OCI-LY7 (cell line): ENCODE results near the gene RNF213. TPM values are rescaled to one million over a fixed set of nuclear protein-coding genes. Genes with fewer than 3 reads are reported as not detected.

Experiments used
- BruUV-seq: library from RNA; stranded (reverse); fragments of 400-500 nt; replicated peaks from 2 replicates; lab custom pipeline; 2021; lab: Mats Ljungman, UMichigan
- CTCF ChIA-PET: fragments of 300-600 bp; sonication (Branson Sonifier 250); formaldehyde crosslinking; loops from one replicate; lab custom pipeline; 2022; ENCODE audit warnings: antibody characterized with exemption; ENCODE audit not compliant: unreplicated experiment; lab: Charles Lee
- POLR2A ChIA-PET: fragments of 300-600 bp; sonication (Branson Sonifier 250); formaldehyde crosslinking; loops from one replicate; lab custom pipeline; 2022; ENCODE audit warnings: antibody characterized with exemption; lab: Charles Lee
- DNase-seq: peaks from one replicate; pipeline ENCODE4 v3.0.0-alpha.2; 2015; ENCODE audit warnings: low spot score
- H2AFZ ChIP-seq: fragments of 200-600 bp; sonication (generic), shearing (Covaris generic); 2 replicates; pipeline ENCODE4 v1.6.1; 2014; ENCODE audit warnings: mild to moderate bottlenecking, antibody characterized with exemption, low read length, moderate library complexity
- H3K27ac ChIP-seq: fragments of 200-600 bp; sonication (generic); 2 replicates; pipeline ENCODE4 v1.5.1; 2014; ENCODE audit warnings: mixed run types, low read depth, mild to moderate bottlenecking, moderate library complexity, low read length, inconsistent platforms; ENCODE audit not compliant: poor library complexity, severe bottlenecking
- H3K36me3 ChIP-seq: fragments of 200-600 bp; sonication (generic); 2 replicates; pipeline ENCODE4 v1.6.1; 2014; ENCODE audit warnings: mild to moderate bottlenecking, antibody characterized with exemption, low read length, moderate library complexity, mixed read lengths; ENCODE audit not compliant: insufficient read depth
- H3K4me1 ChIP-seq: fragments of 200-600 bp; sonication (generic); 2 replicates; pipeline ENCODE4 v1.5.1; 2014; ENCODE audit warnings: mild to moderate bottlenecking, low read length; ENCODE audit not compliant: insufficient read depth, poor library complexity, severe bottlenecking
- H3K4me2 ChIP-seq: fragments of 200-600 bp; sonication (generic); 2 replicates; pipeline ENCODE4 v1.6.1; 2014; ENCODE audit warnings: mild to moderate bottlenecking, low read length
- H3K4me3 ChIP-seq: fragments of 200-600 bp; sonication (generic); 2 replicates; pipeline ENCODE4 v1.5.1; 2014; ENCODE audit warnings: mild to moderate bottlenecking, low read depth, low read length; ENCODE audit not compliant: poor library complexity, severe bottlenecking
- H3K79me2 ChIP-seq: fragments of 200-600 bp; sonication (generic); 2 replicates; pipeline ENCODE4 v1.6.1; 2016; ENCODE audit warnings: low read depth, mild to moderate bottlenecking, low read length, moderate library complexity, mixed read lengths; ENCODE audit not compliant: insufficient read depth
- H3K9me2 ChIP-seq: fragments of 200-600 bp; sonication (generic); 2 replicates; pipeline ENCODE4 v1.6.1; 2016; ENCODE audit warnings: mild to moderate bottlenecking, low read length, mixed read lengths; ENCODE audit not compliant: insufficient read depth
- H3K9me3 ChIP-seq: fragments of 200-600 bp; sonication (generic); 2 replicates; pipeline ENCODE4 v1.6.1; 2014; ENCODE audit warnings: mild to moderate bottlenecking, mixed run types, low read length, mixed read lengths
- H4K20me1 ChIP-seq: fragments of 200-600 bp; sonication (generic); 2 replicates; pipeline ENCODE4 v1.6.1; 2014; ENCODE audit warnings: mild to moderate bottlenecking, antibody characterized with exemption, low read length, moderate library complexity, mixed read lengths; ENCODE audit not compliant: insufficient read depth
- EZH2phosphoT487 ChIP-seq: fragments of 200-600 bp; sonication (generic); IDR thresholded peaks from 2 replicates; pipeline ENCODE4 v1.6.1; 2018; ENCODE audit warnings: low read depth, borderline replicate concordance, mild to moderate bottlenecking, mixed run types, antibody characterized with exemption, low read length, moderate library complexity, mixed read lengths
- intact Hi-C: fragments of 100-400 bp; cut with micrococcal nuclease; formaldehyde crosslinking; loops from one replicate; pipeline ENCODE4 v1.10.0; 2022; ENCODE audit not compliant: unreplicated experiment
- total RNA-seq, 2 experiments: library from RNA; depleted of rRNA in 1 of 2; stranded (reverse); fragments of >200 nt in 1 of 2; shearing (Covaris generic) in 1 of 2; gene quantifications; 2 replicates each; pipeline ENCODE4 v1.2.3, GENCODE V29; 2014 to 2022
- TF ChIP-seq, protein P1 (sequence below): fragments of 200-600 bp; sonication (generic); conservative IDR thresholded peaks from 2 replicates; pipeline ENCODE4 v1.5.1; 2014; ENCODE audit warnings: mild to moderate bottlenecking, antibody characterized with exemption, low read length, moderate library complexity, mixed read lengths

RNF213 gene
- total RNA-seq, 2 experiments from 2014 or later: 58.8 to 68.6 TPM

DNA sequence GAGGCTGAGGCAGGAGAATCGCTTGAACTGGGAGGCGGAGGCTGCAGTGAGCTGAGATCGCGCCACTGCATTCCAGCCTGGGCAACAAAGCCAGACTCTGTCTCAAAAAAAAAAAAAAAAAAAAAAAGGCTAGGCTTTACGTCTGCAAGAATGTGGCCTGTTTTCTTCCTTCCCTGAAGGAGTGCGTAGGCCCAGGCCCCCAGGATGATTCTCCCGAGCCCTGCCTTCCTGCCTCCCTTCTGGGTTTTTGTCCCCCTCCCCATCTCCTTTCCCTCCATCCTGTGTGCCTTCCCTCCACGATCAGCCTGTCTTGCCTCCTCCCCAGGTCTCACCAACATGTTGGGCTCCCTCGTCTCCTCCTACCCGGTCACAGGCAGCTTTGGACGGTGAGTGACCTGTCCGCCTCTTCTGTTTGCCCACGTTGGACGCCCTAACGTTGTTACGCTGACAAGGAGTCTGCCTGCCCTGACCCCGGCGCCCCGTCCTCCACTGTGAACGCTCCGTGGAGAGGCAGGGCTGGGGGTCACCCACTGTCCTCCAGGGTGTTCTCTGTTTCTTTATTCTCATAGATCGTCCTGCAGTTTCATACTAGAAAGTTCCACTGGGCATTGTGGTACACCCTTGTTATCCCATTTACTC, 15.7 kb upstream of the RNF213 start:
- Histone ChIP-seq H3K9me3 (no peaks in the 10 kb centered on the region), H3K4me1 (no peaks in the 10 kb centered on the region), H3K36me3 (no peaks in the 10 kb centered on the region), H4K20me1 (no peaks in the 10 kb centered on the region), H3K4me3 (no peak overlapping the region), H3K79me2 (no peaks in the 10 kb centered on the region), H2AFZ (no peak overlapping the region), H3K9me2 (no peaks in the 10 kb centered on the region), H3K27ac (no peak overlapping the region), H3K4me2 (no peak overlapping the region)
- intact Hi-C loops: no loop called here
- no peak for DNase-seq
- ChIA-PET CTCF (no interaction called here), POLR2A (interaction anchor here (0.6 to 0.7 kb wide), 2 partner anchors 52 to 313 kb away, joined by 3 to 4 read pairs; no protein-coding TSS in a partner anchor)
- TF ChIP-seq EZH2phosphoT487: no peak
- TF ChIP-seq, protein P1, sequence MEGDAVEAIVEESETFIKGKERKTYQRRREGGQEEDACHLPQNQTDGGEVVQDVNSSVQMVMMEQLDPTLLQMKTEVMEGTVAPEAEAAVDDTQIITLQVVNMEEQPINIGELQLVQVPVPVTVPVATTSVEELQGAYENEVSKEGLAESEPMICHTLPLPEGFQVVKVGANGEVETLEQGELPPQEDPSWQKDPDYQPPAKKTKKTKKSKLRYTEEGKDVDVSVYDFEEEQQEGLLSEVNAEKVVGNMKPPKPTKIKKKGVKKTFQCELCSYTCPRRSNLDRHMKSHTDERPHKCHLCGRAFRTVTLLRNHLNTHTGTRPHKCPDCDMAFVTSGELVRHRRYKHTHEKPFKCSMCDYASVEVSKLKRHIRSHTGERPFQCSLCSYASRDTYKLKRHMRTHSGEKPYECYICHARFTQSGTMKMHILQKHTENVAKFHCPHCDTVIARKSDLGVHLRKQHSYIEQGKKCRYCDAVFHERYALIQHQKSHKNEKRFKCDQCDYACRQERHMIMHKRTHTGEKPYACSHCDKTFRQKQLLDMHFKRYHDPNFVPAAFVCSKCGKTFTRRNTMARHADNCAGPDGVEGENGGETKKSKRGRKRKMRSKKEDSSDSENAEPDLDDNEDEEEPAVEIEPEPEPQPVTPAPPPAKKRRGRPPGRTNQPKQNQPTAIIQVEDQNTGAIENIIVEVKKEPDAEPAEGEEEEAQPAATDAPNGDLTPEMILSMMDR: no peak
- BruUV-seq: no TSS peak

DNA sequence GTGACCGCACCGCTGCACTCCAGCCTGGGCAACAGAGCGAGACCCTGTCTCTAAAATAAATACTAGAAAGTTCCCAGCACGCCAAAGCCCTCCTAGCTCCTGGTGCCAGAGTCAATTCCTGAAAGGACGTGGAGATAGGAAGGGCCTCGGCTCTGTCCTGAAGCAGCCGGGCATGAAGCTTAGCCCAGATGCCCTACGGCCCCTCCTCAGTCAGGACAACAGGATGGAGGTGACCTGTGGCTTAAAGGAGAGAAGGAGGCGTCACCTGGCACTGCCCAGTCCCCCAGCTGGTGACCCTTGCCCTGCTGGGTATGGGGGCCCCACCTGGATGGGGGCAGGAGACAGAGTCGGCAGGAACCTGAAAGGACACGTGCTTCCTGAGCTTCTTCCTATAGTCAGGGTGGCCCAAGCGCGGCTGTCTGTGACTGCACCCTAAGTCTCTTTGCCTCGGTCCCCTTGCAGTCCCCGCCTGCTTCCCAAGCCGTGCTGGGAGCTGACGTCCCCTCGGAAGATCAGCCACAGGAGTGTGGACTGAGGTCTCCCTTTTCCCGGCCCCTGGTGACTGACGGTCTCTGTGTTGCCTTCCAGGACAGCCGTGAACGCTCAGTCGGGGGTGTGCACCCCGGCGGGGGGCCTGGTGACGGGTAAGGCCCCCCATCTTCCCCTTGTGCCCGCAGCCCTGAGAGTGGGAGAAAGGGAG, 14.9 kb upstream of the RNF213 start:
- H3K79me2 ChIP-seq: no peaks in the 10 kb centered on the region
- ChIA-PET CTCF (no interaction called here), POLR2A (no interaction called here)
- BruUV-seq: no TSS peak
- no peaks in the 10 kb centered on the region for H3K9me2 ChIP-seq
- H3K9me3 ChIP-seq: no peaks in the 10 kb centered on the region
- DNase-seq: no peak
- TF ChIP-seq, protein P1: no peak
- no peak for TF ChIP-seq EZH2phosphoT487
- H3K27ac ChIP-seq: no peak overlapping the region
- intact Hi-C loops: no loop called here
- H3K36me3 ChIP-seq: no peaks in the 10 kb centered on the region
- H3K4me2 ChIP-seq: no peak overlapping the region
- no peak overlapping the region for H2AFZ ChIP-seq
- H3K4me1 ChIP-seq: no peaks in the 10 kb centered on the region
- no peaks in the 10 kb centered on the region for H4K20me1 ChIP-seq
- H3K4me3 ChIP-seq: no peak overlapping the region

DNA sequence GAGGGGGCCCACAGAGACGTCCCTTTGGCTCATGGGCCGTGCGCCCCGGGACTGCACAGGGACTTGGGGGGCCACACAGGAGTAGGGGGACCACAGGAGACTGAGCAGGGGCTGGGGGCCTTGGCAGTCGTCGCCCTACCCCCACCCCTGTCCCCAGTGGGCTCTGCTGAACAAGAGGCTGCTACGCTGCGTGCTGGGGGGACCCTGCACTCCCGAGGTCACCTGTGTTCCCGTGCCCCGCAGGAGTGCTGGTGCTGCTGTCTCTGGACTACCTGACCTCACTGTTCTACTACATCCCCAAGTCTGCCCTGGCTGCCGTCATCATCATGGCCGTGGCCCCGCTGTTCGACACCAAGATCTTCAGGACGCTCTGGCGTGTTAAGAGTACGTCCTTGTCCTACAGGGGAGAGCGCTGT, 14.4 kb upstream of the RNF213 start:
- ChIA-PET POLR2A (no interaction called here), CTCF (no interaction called here)
- Histone ChIP-seq H3K4me1 (no peaks in the 10 kb centered on the region), H3K79me2 (no peaks in the 10 kb centered on the region), H3K4me2 (no peak overlapping the region), H3K27ac (no peak overlapping the region), H3K4me3 (no peak overlapping the region), H2AFZ (no peak overlapping the region), H3K36me3 (no peaks in the 10 kb centered on the region), H4K20me1 (no peaks in the 10 kb centered on the region), H3K9me3 (no peaks in the 10 kb centered on the region), H3K9me2 (no peaks in the 10 kb centered on the region)
- TF ChIP-seq EZH2phosphoT487: no peak
- TF ChIP-seq, protein P1: no peak
- DNase-seq: no peak
- no TSS peak for BruUV-seq
- intact Hi-C loops: no loop called here
